ENCODE measurements around the gene CMC2. TPM values are rescaled to one million over a fixed set of nuclear protein-coding genes. Genes with fewer than 3 reads are reported as not detected.

The CMC2 gene
- total and polyA plus RNA-seq, 7 donors, result 58.8 to 334 (median 121) TPM

- no peaks in the 10 kb centered on the region for H3K9me3 ChIP-seq
- peaks cover 0 to 44% of the 10 kb centered on the region in 2 donors for H3K36me3 ChIP-seq (ENCODE audit: insufficient read depth in 1 of 2, low read depth in 1 of 2)
- ATAC-seq (no peak), DNase-seq (no peak)
- no peak overlapping the region for H3K4me3 ChIP-seq
- no peak for TF ChIP-seq CTCF (IDR thresholded peaks at IDR 0.05)
- H3K4me1 ChIP-seq, result no peaks in the 10 kb centered on the region
- H3K27ac ChIP-seq, result no peak overlapping the region
- WGBS, 3 donors, result 91 to 98% (median 96%) methylated on average over 1 of the region's 1 CpG
- H3K27me3 ChIP-seq (ENCODE audit: insufficient read depth in 3 of 3, low read length in 2 of 3), result no peaks in the 10 kb centered on the region
- intact Hi-C loops (cut with DNase I), result no loop called here
These were observed 29.7 kb downstream of the CMC2 start for GRCh38 chr16:80976946-80977345.

- no peak for TF ChIP-seq CTCF (IDR thresholded peaks at IDR 0.05)
- ATAC-seq (no peak), DNase-seq (no peak)
- Histone ChIP-seq H3K4me3 (no peak overlapping the region), H3K27me3 (ENCODE audit: insufficient read depth in 3 of 3, low read length in 2 of 3) (no peaks in the 10 kb centered on the region), H3K27ac (no peak overlapping the region), H3K9me3 (no peaks in the 10 kb centered on the region), H3K36me3 (ENCODE audit: insufficient read depth in 1 of 2, low read depth in 1 of 2) (peaks cover 0 to 38% of the 10 kb centered on the region in 2 donors), H3K4me1 (no peaks in the 10 kb centered on the region)
- intact Hi-C loops (cut with DNase I), result no loop called here
- WGBS, 3 donors, result 84 to 95% (median 86%) methylated on average over 6 of the region's 6 CpGs
These were observed 31.9 kb downstream of the CMC2 start for GRCh38 chr16:80974649-80975376.

GRCh38 chr16:80973991-80974390 is 32.7 kb downstream of the CMC2 start:
- peaks cover 0 to 42% of the 10 kb centered on the region in 2 donors for H3K36me3 ChIP-seq (ENCODE audit: insufficient read depth in 1 of 2, low read depth in 1 of 2)
- ATAC-seq, result no peak

GRCh38 chr16:80972611-80973010 is 34.1 kb downstream of the CMC2 start:
- H3K27ac ChIP-seq, result no peak overlapping the region
- TF ChIP-seq CTCF (IDR thresholded peaks at IDR 0.05), result no peak
- WGBS, 3 donors, result 80 to 91% (median 88%) methylated on average over 4 of the region's 4 CpGs
- no peak overlapping the region for H3K4me3 ChIP-seq
- intact Hi-C loops (cut with DNase I), result no loop called here
- H3K27me3 ChIP-seq (ENCODE audit: insufficient read depth in 3 of 3, low read length in 2 of 3), result no peaks in the 10 kb centered on the region
- H3K9me3 ChIP-seq, result no peaks in the 10 kb centered on the region
- H3K4me1 ChIP-seq, result no peaks in the 10 kb centered on the region
- peaks cover 0 to 36% of the 10 kb centered on the region in 2 donors for H3K36me3 ChIP-seq (ENCODE audit: insufficient read depth in 1 of 2, low read depth in 1 of 2)
- DNase-seq (no peak), ATAC-seq (no peak)

More at GRCh38 chr16:80973991-80974390, 32.7 kb downstream of the CMC2 start:
- intact Hi-C loops (cut with DNase I), result no loop called here
- Histone ChIP-seq H3K27ac (no peak overlapping the region), H3K4me3 (no peak overlapping the region), H3K9me3 (no peaks in the 10 kb centered on the region), H3K4me1 (no peaks in the 10 kb centered on the region), H3K27me3 (ENCODE audit: insufficient read depth in 3 of 3, low read length in 2 of 3) (no peaks in the 10 kb centered on the region)
- 59 to 81% (median 68%) methylated on average over 3 to 4 of the region's 4 CpGs for WGBS, 3 donors
- no peak for TF ChIP-seq CTCF (IDR thresholded peaks at IDR 0.05)
- no peak for DNase-seq

GRCh38 chr16:80971819-80972218 is 34.9 kb downstream of the CMC2 start:
- ATAC-seq (peak in 2 of 4 donors; percentile 44 to 53), DNase-seq (no peak)
- no peak for TF ChIP-seq CTCF (IDR thresholded peaks at IDR 0.05)
- Histone ChIP-seq H3K9me3 (no peaks in the 10 kb centered on the region), H3K27me3 (ENCODE audit: insufficient read depth in 3 of 3, low read length in 2 of 3) (no peaks in the 10 kb centered on the region), H3K27ac (no peak overlapping the region), H3K4me1 (no peaks in the 10 kb centered on the region), H3K4me3 (no peak overlapping the region), H3K36me3 (ENCODE audit: insufficient read depth in 1 of 2, low read depth in 1 of 2) (peaks cover 0 to 36% of the 10 kb centered on the region in 2 donors)
- 39 to 60% (median 40%) methylated on average over 2 of the region's 2 CpGs for WGBS, 3 donors
- intact Hi-C loops (cut with DNase I), result no loop called here
